Measurements from ENCODE around the gene RASA3. TPM values are rescaled to one million over a fixed set of nuclear protein-coding genes. Genes with fewer than 3 reads are reported as not detected.
A peak's percentile ranks its signal among the peaks of the same experiment; 100 is the strongest.

RASA3 gene
- total and polyA plus RNA-seq, 2 donors (not counting 3 experiments of a cell fraction or from before 2014, with no cell fraction given) = 26.5 to 53.8 TPM

DNA sequence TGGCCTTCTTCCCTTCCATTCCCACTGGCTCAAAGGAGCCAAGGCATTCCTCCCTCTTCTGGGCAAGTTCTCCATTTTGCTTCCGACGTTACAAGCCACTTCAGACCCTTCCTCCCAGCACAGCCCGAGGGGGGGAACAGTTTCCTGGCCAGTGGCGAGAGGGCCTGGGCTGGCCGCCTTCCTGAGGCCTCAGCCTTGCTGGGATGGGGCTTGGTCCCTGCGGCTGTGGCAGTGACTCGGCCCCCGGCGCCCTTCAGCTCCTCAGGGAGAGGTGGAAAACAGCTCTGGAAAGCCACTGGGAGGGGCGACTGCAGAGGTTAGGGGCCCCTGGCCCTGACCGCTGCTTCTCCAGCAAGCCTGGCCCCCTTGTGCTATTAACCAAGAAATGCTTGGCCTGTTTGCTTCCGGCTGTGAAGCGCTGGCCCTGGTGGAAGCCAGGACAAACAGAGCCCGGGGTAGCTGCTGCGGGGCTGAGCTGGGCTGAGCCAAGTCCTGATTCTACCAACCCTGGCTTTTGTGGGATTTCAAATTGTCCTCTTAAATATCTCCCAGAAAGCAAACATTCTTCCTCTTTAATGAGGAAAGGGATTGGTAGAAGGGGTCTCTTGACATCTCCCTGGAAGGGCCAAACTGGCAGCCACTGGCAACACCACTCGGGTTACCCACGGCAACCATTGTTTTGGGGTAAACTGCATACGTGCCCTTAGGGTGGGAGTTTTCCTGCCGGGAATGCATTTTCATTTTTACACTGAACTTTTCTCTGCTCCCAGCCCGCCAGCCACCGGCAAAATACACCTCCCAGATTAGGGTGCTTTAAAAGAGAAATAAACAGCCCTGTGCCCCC, 197.2 kb downstream of the RASA3 start:
- no peaks in the 10 kb centered on the region for H3K79me2 ChIP-seq (ENCODE audit: control insufficient read depth, insufficient read depth, low read length)
- no peaks in the 10 kb centered on the region for H3K9me3 ChIP-seq (replicated peaks; ENCODE audit: control insufficient read depth, insufficient read depth, low read length)
- FAIRE-seq = no peak
- dilution Hi-C loops (cut with MboI; ENCODE audit: extremely low pct_ligation_motif_present, low sequenced_read_pairs) (no loop called here), intact Hi-C loops (cut with micrococcal nuclease) (loop anchor here (5.0 kb wide), 1 partner anchor 73 kb away; the partner anchor contains the start of gene GAS6)
- DNase-seq (ENCODE audit: low read depth, low spot score) = peak; percentile 50
- no peaks in the 10 kb centered on the region for H3K4me1 ChIP-seq (ENCODE audit: control insufficient read depth, extremely low read depth, insufficient read depth, low read length)
- H2AFZ ChIP-seq (ENCODE audit: low read depth, low read length) = no peak overlapping the region
- CTCF ChIA-PET = interaction anchor here (0.8 kb wide), 1 partner anchor 12 kb away, joined by 4 read pairs; no protein-coding TSS in a partner anchor
- no TSS peak for BruUV-seq (replicated peaks)
- H3K27me3 ChIP-seq (ENCODE audit: control insufficient read depth in 2 of 2, insufficient read depth in 2 of 2, low read length in 2 of 2) = peaks cover 3 to 5% of the 10 kb centered on the region in 2 experiments
- TF ChIP-seq, protein P1, sequence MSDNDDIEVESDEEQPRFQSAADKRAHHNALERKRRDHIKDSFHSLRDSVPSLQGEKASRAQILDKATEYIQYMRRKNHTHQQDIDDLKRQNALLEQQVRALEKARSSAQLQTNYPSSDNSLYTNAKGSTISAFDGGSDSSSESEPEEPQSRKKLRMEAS (IDR thresholded peaks at IDR 0.05; ENCODE audit: insufficient read depth, insufficient read length) = no peak
- no peak for TF ChIP-seq EZH2 (IDR thresholded peaks at IDR 0.05; ENCODE audit: borderline replicate concordance, low read depth, low read length, severe bottlenecking)
- TF ChIP-seq MYC (IDR thresholded peaks at IDR 0.05; ENCODE audit: low read depth, low read length) = no peak
- TF ChIP-seq POLR2AphosphoS5 (IDR thresholded peaks at IDR 0.05; ENCODE audit: insufficient read depth, low read depth, low read length) = no peak
- TF ChIP-seq FOS (IDR thresholded peaks at IDR 0.05; ENCODE audit: borderline replicate concordance, insufficient read depth, low read length) = no peak
- no peak for TF ChIP-seq GATA2 (IDR thresholded peaks at IDR 0.05; ENCODE audit: insufficient read depth, insufficient read length, low read depth, low read length)
- no peak for TF ChIP-seq POLR2A (IDR thresholded peaks at IDR 0.05; ENCODE audit: low read depth, low read length)
- TF ChIP-seq JUN (IDR thresholded peaks at IDR 0.05; ENCODE audit: borderline replicate concordance, insufficient read depth, insufficient read length, low read depth) = no peak
- TF ChIP-seq, protein P2, sequence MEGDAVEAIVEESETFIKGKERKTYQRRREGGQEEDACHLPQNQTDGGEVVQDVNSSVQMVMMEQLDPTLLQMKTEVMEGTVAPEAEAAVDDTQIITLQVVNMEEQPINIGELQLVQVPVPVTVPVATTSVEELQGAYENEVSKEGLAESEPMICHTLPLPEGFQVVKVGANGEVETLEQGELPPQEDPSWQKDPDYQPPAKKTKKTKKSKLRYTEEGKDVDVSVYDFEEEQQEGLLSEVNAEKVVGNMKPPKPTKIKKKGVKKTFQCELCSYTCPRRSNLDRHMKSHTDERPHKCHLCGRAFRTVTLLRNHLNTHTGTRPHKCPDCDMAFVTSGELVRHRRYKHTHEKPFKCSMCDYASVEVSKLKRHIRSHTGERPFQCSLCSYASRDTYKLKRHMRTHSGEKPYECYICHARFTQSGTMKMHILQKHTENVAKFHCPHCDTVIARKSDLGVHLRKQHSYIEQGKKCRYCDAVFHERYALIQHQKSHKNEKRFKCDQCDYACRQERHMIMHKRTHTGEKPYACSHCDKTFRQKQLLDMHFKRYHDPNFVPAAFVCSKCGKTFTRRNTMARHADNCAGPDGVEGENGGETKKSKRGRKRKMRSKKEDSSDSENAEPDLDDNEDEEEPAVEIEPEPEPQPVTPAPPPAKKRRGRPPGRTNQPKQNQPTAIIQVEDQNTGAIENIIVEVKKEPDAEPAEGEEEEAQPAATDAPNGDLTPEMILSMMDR (IDR thresholded peaks at IDR 0.05; ENCODE audit: extremely low read depth in 1 of 2, insufficient read depth in 1 of 2, low read depth in 1 of 2, low read length in 2 of 2) = no peak
- H3K4me2 ChIP-seq (ENCODE audit: insufficient read depth, low read length) = no peak overlapping the region
- H3K27ac ChIP-seq (ENCODE audit: insufficient read depth, low read depth, low read length) = no peak overlapping the region
- no peaks in the 10 kb centered on the region for H3K36me3 ChIP-seq (ENCODE audit: control insufficient read depth in 2 of 2, extremely low read depth in 1 of 2, insufficient read depth in 2 of 2, low read length in 2 of 2)
- H3K4me3 ChIP-seq (replicated peaks in 1 of 3; ENCODE audit: insufficient read depth in 1 of 3, low read depth in 1 of 3, low read length in 3 of 3) = no peak overlapping the region
- no peaks in the 10 kb centered on the region for H4K20me1 ChIP-seq (replicated peaks; ENCODE audit: control insufficient read depth, extremely low read depth, insufficient read depth, low read length)
- no peaks in the 10 kb centered on the region for H3K9me1 ChIP-seq (replicated peaks; ENCODE audit: control insufficient read depth, extremely low read depth, insufficient read depth, low read length)
- H3K9ac ChIP-seq (replicated peaks; ENCODE audit: extremely low read depth, insufficient read depth, low read length) = no peak overlapping the region
- POLR2A ChIA-PET = no interaction called here

All from endothelial cell of umbilical vein (primary cell).